A204.1 (cell line): ENCODE data around the gene BMERB1.
"Not testable (repeated sequence)": the region's sequence is repeated elsewhere in the genome, so short reads cannot be mapped to it uniquely, and the experiment has no call there.

Experiments used
- FAIRE-seq: peaks from 2 replicates; lab custom pipeline; 2012; peaks lifted over from hg19 to GRCh38; lab: Jason Lieb, UNC

The BMERB1 gene

DNA sequence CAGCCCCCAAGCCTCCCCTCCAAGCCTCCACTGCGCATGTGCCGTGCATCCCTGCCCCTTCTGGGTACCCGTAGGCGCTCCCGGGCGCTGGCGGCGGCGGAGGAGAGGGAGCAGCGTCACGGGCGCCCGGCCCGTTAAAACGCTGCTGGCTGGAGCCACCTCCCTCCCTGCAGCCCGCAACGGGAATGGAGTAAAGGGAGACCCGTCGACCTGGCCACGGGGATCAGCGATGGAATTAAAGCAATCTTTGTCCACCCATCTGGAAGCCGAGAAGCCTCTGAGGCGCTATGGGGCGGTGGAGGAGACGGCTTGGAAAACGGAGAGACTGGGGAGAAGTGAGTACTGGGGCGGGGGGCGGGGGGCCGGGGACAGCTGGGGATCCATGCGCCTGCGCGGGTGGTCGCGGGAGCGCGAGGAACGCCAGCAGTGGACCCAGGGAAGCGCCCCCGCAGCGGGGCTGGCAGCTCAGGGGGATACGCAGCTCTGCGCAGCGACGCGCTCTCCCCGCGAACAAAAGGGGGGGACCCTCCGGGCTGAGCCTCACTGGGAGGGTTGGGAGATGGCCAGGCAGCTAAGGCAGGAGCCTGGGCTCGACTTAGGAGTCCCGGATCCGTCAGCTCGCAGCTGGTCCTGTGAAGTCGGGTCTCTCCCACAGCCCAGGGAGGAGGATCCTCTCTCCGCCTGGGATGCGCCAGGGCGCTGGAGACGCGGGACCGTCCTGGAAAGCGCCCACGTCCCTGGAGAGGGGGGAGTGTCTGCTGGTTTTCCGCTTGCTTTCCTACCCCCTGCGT is at the start of gene BMERB1:
BMERB1 (plus strand) TSS at position 164 of the 791 bp plus-strand sequence; CDS start at position 230, 66 bp downstream.
- no peak for FAIRE-seq

DNA sequence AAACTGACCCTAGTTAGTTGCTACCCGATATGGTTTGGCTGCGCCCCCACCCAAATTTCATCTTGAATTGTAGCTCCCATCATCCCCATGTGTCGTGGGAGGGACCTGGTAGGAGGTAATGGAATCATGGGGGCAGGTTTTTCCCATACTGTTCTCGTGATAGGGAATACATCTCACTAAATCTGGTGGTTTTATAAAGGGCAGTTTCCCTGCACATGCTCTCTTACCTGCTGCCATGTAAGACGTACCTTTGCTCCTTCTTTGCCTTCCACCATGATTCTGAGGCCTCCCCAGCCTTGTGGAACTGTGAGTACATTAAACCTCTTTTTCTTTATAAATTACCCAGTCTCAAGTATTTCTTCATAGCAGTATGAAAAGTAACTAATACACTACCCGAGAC is 46.3 kb upstream of the BMERB1 start:
- FAIRE-seq: not testable (repeated sequence)

DNA sequence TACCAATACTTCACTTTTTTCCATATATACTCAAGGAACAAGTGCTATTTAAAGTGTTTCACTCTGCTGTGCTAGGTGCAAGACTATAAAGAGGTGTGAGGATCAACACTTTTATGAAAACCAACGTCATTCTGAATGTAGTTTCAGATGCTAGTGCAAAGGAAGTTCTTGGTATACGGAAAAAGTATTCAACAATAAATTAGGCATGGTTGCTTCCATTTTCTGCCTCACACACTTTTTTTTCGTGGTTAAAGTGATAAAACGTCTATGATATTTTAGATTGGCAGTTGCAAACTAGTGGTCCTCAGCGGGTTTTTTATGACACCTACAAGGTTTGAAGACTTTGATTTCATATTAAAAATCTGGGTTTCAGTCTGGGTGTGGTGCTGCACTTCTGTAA is 44.5 kb upstream of the BMERB1 start:
- not testable (repeated sequence) for FAIRE-seq

DNA sequence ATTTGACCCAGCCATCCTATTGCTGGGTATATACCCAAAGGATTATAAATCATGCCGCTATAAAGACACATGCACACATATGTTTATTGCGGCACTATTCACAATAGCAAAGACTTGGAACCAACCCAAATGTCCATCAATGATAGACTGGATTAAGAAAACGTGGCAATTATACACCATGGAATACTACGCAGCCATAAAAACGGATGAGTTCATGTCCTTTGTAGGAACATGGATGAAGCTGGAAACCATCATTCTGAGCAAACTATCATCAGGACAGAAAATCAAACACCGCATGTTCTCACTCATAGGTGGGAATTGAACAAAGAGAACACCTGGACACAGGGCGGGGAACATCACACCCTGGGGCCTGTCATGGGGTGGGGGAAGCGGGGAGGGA is 41.4 kb upstream of the BMERB1 start:
- not testable (repeated sequence) for FAIRE-seq

DNA sequence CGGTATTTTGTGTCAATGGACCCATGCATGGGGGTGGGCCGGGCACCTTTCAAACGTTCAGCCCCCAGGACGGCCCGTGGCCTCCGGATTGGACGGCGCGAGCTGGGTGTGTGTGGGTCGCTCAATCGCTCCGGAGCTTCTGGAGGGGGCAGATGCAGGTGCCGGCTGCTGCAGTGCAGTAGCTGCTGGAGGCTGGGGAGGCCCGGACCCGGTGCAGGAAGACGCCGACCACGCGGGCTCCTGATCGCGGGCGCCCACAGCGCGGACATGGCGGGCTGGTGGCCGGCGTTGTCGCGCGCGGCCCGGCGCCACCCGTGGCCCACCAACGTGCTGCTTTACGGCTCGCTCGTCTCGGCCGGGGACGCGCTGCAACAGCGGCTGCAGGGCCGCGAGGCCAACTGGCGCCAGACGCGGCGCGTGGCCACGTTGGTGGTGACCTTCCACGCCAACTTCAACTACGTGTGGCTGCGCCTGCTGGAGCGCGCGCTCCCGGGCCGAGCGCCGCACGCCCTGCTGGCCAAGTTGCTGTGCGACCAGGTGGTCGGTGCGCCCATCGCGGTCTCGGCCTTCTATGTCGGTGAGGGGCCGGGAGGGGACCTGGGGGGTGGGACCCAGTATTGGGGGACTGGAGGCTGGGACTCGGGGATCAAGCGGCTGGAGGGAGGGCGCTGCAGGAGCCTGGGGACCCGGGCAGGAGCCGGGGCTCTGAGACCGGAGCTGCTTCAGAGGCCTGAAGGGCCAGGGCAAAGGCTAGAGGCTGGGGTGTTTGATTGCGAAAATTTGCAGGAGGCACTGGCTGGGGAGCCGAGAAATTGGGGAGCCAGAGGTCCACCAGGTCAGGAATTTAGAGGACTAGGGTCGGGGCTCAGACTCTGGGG is 38.5 kb upstream of the BMERB1 start, which contains the start of gene MPV17L:
MPV17L (plus strand) TSS at position 124 of the 878 bp plus-strand sequence; CDS start at position 268, 144 bp downstream.
- FAIRE-seq: not testable (repeated sequence)

DNA sequence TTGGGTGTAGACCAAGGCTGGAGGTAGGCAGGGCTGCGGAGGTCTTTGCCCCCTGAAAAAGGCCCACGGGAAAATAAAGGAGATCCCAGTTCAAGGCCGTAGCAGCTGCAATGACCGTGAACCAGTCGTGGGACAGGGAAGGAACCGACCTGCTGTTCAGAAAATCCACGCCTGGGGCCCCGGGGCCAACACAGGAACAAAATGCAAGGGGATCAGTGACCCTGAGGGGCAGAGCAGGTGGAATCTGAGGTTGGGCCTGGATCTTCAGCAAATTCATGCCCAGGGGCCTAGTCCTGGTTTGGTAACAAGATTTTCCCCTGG is 37.9 kb upstream of the BMERB1 start:
- FAIRE-seq: not testable (repeated sequence)

DNA sequence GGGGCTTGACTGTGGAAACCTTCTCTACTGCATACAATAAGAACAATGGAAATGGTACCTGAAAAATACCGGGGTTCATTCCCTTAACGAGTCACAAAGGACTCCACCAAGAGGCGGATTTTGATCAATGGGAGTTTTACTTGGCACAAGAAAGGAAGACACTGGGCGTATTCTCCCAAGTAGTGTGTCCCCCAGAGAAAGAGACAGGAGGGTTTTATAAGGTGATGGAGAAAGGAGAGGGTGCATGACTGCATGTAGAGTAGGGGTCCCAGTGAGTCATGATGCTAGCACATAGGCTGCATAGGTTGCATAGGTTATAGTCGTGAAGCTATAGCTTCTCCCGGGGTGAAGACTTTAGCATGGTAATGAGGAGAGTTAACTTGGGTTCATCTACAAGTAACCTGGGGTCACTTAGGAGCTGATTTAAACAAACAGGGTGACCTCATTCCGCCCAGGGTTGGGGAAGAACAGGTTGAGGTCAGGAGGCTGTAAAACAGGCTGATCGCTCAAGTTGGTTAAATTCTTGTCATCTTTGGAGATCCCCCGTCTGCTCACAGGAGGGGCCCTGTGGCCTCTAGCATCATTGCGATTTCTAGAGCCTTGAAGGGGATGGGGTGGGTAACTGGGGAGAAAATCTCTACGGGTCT is 37.3 kb upstream of the BMERB1 start:
- no peak for FAIRE-seq

DNA sequence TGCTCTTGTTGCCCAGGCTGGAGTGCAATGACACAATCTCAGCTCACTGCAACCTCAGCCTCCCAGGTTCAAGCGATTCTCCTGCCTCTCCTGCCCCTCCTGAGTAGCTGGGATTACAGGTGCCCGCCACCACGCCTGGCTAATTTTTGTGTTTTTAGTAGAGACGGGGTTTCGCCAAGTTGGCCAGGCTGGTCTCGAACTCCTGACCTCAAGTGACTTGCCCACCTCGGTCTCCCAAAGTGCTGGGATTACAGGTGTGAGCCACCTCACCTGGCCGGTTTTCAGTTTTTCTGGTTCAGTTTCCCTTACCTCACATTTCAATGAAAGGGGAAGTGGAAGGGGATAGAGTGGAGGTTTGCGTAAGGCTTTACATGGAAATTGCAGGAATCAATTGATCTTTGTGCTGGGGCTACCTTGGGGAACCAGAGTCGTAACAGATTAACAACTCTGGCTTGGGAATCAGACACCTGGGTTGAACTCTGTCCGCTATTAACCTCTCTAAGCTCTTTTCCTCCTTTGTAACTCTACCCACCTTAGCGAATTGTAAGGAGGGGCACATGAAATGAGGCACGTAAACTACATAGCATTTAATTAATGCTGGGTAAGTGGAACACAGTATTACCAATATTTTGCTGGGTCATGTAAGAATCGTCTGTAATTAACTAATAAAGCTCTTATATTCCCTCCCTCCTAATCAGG is 35.6 kb upstream of the BMERB1 start:
- no peak for FAIRE-seq

DNA sequence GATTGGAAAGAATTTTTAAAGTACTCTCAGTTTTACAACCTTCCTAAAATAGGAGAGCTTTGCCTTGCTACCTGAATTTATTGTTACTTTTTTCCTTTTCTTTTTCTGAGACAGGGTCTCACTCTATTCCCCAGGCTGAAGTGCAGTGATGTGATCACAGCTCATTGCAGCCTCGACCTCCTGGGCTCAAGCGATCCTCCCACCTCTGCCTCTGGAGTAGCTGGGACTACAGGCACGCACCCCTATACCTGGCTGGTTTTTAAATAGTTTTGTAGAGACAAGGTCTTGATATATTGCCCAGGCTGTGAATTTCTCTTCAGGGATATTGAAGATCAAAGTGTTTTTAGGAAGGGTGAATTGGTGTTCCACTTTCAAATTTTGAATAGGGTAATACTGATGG is 35.1 kb upstream of the BMERB1 start:
- FAIRE-seq: no peak

DNA sequence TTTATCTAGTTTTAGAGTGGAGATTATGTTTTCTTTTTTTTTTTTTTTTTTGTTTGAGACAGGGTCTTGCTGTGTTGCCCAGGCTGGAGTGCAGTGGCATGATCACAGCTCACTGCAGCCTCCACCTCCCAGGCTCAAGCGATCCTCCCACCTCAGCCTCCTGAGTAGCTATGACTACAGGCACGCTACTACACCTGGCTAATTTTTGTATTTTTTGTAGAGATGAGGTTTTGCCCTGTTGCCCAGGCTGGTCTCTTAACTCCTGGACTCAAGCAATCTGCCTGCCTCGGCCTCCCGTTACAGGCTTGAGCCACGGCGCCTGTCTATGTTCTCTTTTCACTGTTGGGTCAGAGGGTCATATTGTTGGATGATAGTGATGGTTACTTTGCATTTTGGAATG is 34.1 kb upstream of the BMERB1 start:
- not testable (repeated sequence) for FAIRE-seq

DNA sequence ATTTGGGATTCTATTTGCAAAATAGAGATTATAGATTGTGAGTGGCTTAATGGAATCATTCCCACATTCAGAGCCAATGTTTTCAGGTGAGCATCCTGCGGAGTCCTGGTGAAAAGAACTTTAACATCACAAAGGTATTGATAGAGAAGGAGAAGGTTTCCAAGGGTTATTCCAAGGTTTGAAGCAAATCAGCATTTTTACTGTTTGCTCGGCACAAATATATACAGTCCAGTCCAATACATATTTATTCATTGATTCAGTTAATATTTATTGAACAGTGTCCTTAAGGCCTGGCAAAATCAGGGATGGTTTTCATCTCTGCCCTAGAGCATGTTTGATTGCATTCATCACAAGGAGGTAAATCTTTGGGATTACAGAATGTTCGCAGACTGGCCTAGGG is 32.4 kb upstream of the BMERB1 start:
- no peak for FAIRE-seq

DNA sequence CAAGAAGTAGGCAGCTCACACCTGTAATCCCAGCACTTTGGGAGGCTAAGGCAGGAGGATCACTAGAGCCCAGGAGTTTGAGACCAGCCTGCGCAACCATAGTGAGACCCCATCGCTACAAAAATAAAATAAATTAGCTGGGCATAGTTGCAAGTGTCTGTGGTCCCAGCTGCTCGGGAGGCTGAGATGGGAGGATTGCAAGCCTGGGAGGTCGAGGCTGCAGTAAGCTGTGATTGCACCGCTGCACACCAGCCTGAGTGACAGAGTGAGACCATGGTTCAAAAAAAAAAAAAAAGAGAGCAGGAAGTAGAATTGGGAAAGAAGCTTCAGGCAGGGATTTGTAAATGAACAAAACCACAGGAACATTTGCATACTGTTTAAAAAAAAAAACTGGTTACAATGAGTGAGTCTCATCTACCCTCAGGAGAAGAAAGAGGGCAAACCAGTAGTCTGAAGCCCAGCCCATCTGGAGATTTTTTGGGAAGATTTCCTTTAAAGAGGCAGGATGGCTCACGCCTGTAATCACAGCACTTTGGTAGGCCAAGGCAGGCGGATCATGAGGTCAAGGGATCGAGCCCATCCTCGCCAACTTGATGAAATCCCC is 30.9 kb upstream of the BMERB1 start:
- no peak for FAIRE-seq

DNA sequence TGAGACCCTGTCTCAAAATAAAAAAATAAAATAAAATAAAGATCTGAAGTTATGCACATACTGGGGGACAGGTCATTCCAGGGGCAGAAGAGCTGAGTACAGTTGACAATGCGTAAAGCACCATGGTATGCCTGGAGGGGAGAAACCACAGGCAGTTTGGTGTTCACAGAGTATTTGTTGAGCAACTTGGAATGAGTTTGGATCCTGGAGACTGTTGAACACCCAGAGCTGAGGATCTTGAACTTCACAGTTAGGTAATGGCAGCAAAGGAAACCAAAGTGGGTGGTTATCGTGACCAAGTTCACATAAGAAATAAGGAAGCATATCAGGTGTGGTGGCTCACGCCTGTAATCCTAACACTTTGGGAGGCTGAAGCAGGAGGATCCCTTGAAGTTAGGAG is 30.3 kb upstream of the BMERB1 start:
- FAIRE-seq: not testable (repeated sequence)

DNA sequence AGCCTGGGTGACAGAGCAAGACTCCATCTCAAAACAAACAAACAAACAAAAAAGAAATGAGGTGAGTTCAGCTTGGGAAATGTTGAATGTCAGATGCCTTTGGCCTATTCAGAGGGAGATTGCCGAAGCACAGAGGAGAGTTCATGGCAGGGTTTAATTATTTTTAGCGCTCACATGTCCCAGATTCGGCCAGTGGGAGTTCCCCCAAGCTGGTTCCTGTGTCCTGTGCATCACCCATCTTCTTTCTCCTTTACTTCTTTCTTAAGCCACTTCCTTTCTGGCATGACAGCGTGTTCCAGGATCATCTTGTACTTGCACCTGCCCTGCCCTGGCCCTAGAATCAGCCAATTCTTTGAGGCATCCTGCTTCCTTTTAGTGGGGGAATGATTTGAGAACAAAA is 29.6 kb upstream of the BMERB1 start:
- FAIRE-seq: no peak

DNA sequence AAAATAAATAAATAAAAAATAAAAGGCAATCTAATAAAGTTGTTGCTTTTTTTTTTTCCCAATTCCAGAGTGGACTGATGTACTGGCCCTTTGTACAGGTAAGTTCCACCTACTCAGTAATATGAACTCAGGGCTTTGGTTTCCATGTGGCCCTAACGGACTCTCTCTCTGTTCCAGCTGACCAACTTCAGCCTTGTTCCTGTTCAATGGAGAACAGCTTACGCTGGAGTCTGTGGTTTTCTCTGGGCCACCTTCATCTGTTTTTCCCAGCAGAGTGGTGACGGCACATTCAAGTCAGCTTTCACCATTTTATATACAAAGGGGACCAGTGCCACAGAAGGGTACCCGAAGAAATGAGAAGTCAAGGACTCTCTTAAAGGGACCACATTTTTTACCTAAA is 26.6 kb upstream of the BMERB1 start:
- FAIRE-seq: not testable (repeated sequence)

DNA sequence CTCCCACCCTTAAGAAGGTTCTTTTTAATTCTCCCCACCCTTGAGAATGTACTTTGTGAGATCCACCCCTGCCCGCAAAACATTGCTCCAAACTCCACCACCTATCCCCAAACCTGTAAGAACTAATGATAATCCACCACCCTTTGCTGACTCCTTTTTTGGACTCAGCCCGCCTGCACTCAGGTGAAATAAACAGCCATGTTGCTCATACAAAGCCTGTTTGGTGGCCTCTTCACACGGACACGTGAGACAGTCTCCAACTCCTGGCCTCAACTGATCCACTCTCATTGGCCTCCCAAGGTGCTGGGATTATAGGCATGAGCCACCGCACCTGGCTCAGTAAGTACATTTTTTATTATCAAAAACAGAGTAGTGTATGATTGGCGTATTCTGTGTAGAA is 24.9 kb upstream of the BMERB1 start:
- not testable (repeated sequence) for FAIRE-seq

DNA sequence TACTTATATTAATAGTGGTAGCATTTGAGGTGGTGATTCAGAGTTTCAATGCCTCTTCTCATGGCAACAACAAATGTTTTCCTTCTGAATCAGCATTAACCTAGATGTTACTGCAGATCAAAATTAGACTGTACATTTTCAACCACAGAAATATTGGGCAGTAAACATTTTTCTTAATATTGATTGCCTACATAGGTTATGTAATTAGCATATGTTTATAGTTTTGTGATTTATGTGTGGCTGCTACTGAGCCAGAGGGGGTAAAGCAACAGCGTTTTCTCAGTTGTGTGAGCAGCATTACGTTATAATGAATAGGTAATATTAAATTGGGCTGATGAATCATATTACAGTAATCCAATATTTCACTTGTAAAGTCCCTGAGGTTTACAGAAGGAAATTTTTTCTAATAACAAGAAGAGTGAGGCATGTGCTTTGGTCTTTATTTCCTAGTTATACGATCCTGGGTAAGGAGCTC is 18.8 kb upstream of the BMERB1 start:
- FAIRE-seq: no peak

DNA sequence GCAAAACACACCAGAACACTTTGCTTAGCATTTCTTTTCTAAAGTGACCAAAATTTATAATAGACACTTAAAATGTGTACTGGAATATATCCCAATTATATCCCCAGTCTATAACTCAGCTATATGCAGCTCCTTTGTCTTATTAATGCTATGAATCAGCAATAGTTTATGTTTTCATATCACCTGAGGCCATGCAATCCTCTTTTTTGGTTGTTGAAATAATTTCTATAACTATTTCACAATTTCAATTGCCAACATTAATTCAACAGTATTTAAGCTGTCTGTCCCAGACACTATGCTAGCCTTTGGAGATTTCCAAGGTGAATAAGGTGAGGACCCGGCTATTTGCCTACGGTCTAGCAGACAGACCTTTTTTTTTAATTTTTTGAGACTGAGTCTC is 17.2 kb upstream of the BMERB1 start:
- no peak for FAIRE-seq

DNA sequence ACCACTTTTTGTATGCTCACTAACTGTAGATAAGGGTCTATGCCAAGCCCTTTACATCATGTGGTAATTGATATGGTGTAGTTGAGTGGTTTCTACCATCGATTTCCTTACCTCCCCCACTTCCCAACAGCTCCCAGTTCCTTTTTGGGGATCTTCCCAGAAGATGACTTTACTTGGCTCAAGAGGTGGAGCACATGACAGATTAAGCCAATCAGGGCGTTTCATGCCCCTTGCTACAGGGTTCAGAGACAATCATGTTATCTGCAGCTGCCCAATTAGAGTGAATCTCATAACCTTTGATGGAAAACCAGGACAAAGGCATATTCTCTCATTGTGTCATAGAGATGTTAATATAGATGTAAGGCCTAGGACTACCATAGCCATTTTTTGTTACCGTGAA is 16.2 kb upstream of the BMERB1 start:
- no peak for FAIRE-seq

DNA sequence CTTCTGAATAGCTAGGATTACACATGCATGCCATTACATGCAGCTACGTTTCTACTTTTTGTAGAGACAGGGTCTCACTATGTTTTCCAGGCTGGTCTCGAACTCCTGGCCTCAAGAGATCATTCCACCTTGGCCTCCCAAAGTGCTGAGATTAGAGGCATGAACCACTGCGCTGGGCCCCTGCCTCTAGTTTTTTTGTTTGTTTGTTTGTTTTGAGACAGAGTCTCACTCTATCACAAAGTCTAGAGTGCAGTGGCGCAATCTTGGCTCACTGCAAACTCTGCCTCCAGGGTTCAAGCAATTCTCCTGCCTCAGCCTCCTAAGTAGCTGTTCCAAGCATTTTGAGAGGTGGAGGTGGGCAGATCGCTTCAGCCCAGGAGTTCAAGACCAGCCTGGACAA is 12.7 kb upstream of the BMERB1 start:
- not testable (repeated sequence) for FAIRE-seq

DNA sequence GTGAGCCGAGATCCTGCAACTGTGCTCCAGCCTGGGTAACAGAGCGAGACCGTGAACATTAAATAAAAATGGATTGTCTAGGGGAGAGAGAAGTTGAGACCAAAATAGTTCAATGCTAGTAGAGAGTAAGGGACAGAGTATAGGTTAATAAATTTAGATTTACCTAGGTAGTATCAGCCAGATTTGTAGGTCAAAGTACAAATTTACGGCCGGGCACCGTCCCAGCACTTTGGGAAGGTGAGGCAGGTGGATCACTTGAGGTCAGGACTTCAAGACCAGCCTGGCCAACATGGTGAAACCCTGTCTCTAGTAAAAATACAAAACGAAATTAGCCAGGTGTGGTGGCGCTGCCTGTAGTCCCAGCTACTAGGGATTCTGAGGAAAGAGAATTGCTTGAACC is 12.2 kb upstream of the BMERB1 start:
- no peak for FAIRE-seq

DNA sequence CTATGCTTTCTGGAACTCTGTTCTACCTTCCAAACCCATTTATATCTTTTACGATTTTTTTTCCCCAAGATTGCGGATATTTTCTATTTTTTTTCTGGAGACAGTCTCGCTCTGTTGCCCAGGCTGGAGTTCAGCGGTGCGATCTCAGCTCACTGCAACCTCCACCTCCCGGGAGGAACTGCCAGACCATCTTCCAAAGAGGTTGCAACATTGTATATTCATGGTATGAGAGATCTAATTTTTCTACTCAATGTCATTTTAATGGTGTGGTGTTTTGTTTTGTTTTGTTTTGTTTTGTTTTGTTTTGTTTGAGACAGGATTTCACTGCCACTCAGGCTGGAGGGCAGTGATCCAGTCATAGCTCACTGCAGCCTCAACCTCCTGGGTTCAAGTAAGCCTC is 8.5 kb upstream of the BMERB1 start:
- no peak for FAIRE-seq
